Neural cell (in vitro differentiated cells): ENCODE results near the gene MIER1. TPM values are rescaled to one million over a fixed set of nuclear protein-coding genes. Genes with fewer than 3 reads are reported as not detected.

ENCODE experiments used
- H2AFZ ChIP-seq: fragments of 200-600, 300-800 bp; sonication (generic), shearing (Covaris generic); 2 replicates; pipeline ENCODE4 v1.6.0; 2014; ENCODE audit warnings: low read depth, mild to moderate bottlenecking, antibody characterized with exemption, low read length, moderate library complexity
- H3F3A ChIP-seq: fragments of 200-600 bp; shearing (Covaris generic); 2 replicates; pipeline ENCODE4 v1.6.1; 2016; ENCODE audit warnings: mild to moderate bottlenecking, moderate library complexity, mixed read lengths, antibody characterized with exemption, low read length; ENCODE audit not compliant: insufficient read depth, poor library complexity, severe bottlenecking
- H3K27ac ChIP-seq: fragments of 200-600, 300-800 bp; sonication (generic), shearing (Covaris generic); 2 replicates; pipeline ENCODE4 v1.5.1; 2014; ENCODE audit warnings: mild to moderate bottlenecking, low read length, moderate library complexity
- H3K27me3 ChIP-seq: fragments of 300-800, 200-600 bp; sonication (generic), shearing (Covaris generic); 2 replicates; pipeline ENCODE4 v1.6.0; 2014; ENCODE audit warnings: mild to moderate bottlenecking, low read depth, low read length, moderate library complexity; ENCODE audit not compliant: insufficient read depth
- H3K36me3 ChIP-seq: fragments of 300-800, 200-600 bp; sonication (generic), shearing (Covaris generic); 2 replicates; pipeline ENCODE4 v1.5.1; 2014; ENCODE audit warnings: mild to moderate bottlenecking, antibody characterized with exemption, low read length, moderate library complexity; ENCODE audit not compliant: insufficient read depth
- H3K4me2 ChIP-seq: fragments of 300-800, 200-600 bp; sonication (generic), shearing (Covaris generic); 2 replicates; pipeline ENCODE4 v1.6.0; 2014; ENCODE audit warnings: mild to moderate bottlenecking, low read length
- H3K4me3 ChIP-seq: fragments of 300-800, 200-600 bp; sonication (generic), shearing (Covaris generic); 2 replicates; pipeline ENCODE4 v1.5.1; 2014; ENCODE audit warnings: mild to moderate bottlenecking, low read length, moderate library complexity
- H3K79me2 ChIP-seq: fragments of 200-600 bp; shearing (Covaris generic); replicated peaks from 2 replicates; pipeline ENCODE4 v1.6.0; 2014; ENCODE audit warnings: mild to moderate bottlenecking, low read length, moderate library complexity; ENCODE audit not compliant: insufficient read depth
- H3K9ac ChIP-seq: fragments of 300-800, 200-600 bp; sonication (generic), shearing (Covaris generic); 2 replicates; pipeline ENCODE4 v1.6.1; 2016; ENCODE audit warnings: mild to moderate bottlenecking, low read length, mixed read lengths
- H3K9me2 ChIP-seq: fragments of 200-600 bp; shearing (Covaris generic); 2 replicates; pipeline ENCODE4 v1.6.1; 2016; ENCODE audit warnings: mild to moderate bottlenecking, low read length, mixed read lengths; ENCODE audit not compliant: insufficient read depth
- H3K9me3 ChIP-seq: fragments of 200-600, 300-800 bp; sonication (generic), shearing (Covaris generic); 2 replicates; pipeline ENCODE4 v1.6.1; 2016; ENCODE audit warnings: mild to moderate bottlenecking, mixed run types, low read length, moderate library complexity, mixed read lengths
- H4K20me1 ChIP-seq: fragments of 200-600 bp; shearing (Covaris generic); 2 replicates; pipeline ENCODE4 v1.6.1; 2016; ENCODE audit warnings: mild to moderate bottlenecking, mixed run types; ENCODE audit not compliant: insufficient read depth
- CTCF ChIP-seq: fragments of 450-650 bp; IDR thresholded peaks from 2 replicates; pipeline ENCODE4 v1.5.1; 2014; ENCODE audit warnings: antibody characterized with exemption, mild to moderate bottlenecking, moderate library complexity; ENCODE audit not compliant: poor library complexity, severe bottlenecking
- EP300 ChIP-seq: fragments of 450-650 bp; conservative IDR thresholded peaks from 2 replicates; pipeline ENCODE4 v1.6.1; 2014; ENCODE audit warnings: antibody characterized with exemption, mild to moderate bottlenecking, moderate library complexity; ENCODE audit not compliant: poor library complexity, severe bottlenecking
- EZH2 ChIP-seq: fragments of 200-600, 300-800 bp; shearing (Covaris generic), sonication (generic); IDR thresholded peaks from 2 replicates; pipeline ENCODE4 v1.6.1; 2014; ENCODE audit warnings: antibody characterized with exemption, low read length, borderline replicate concordance, mild to moderate bottlenecking; ENCODE audit not compliant: insufficient read depth, poor library complexity, severe bottlenecking
- MXI1 ChIP-seq: fragments of 450-650 bp; conservative IDR thresholded peaks from 2 replicates; pipeline ENCODE4 v1.6.1; 2014; ENCODE audit warnings: antibody characterized with exemption, mild to moderate bottlenecking; ENCODE audit not compliant: poor library complexity, severe bottlenecking
- POLR2AphosphoS5 ChIP-seq: IDR thresholded peaks from 2 replicates; pipeline ENCODE4 v1.6.1; 2012
- RAD21 ChIP-seq: fragments of 450-650 bp; conservative IDR thresholded peaks from 2 replicates; pipeline ENCODE4 v1.6.1; 2014; ENCODE audit warnings: antibody characterized with exemption, mild to moderate bottlenecking, moderate library complexity
- REST ChIP-seq: IDR thresholded peaks from 2 replicates; pipeline ENCODE4 v1.6.1; 2012; ENCODE audit warnings: borderline replicate concordance
- SMC3 ChIP-seq: fragments of 450-650 bp; conservative IDR thresholded peaks from 2 replicates; pipeline ENCODE4 v1.6.1; 2014; ENCODE audit warnings: antibody characterized with exemption, mild to moderate bottlenecking, moderate library complexity; ENCODE audit not compliant: poor library complexity
- TAF1 ChIP-seq: IDR thresholded peaks from 2 replicates; pipeline ENCODE4 v1.6.1; 2012; ENCODE audit warnings: low read depth
- polyA plus RNA-seq: library from polyadenylated mRNA; depleted of rRNA; stranded (reverse); fragments of >200 nt; gene quantifications from 2 replicates; pipeline ENCODE4 v1.2.3, GENCODE V29; 2014

Gene MIER1
- polyA plus RNA-seq, 1 donor from 2014 or later = 16.1 TPM

GRCh38 chr1:66982561-66983260 is 57.9 kb downstream of the MIER1 start:
- H4K20me1 ChIP-seq = no peaks in the 10 kb centered on the region
- no peaks in the 10 kb centered on the region for H3K36me3 ChIP-seq
- no peak overlapping the region for H3K27ac ChIP-seq
- H3K9ac ChIP-seq = no peak overlapping the region
- no peaks in the 10 kb centered on the region for H3K27me3 ChIP-seq
- H3K79me2 ChIP-seq = no peaks in the 10 kb centered on the region
- TF ChIP-seq POLR2AphosphoS5 = no peak
- no peak for TF ChIP-seq CTCF
- TF ChIP-seq MXI1 = no peak
- TF ChIP-seq EP300 = no peak
- no peak for TF ChIP-seq SMC3
- TF ChIP-seq RAD21 = no peak
- no peak for TF ChIP-seq TAF1
- TF ChIP-seq EZH2 = no peak
- no peak for TF ChIP-seq REST
- no peaks in the 10 kb centered on the region for H3K9me2 ChIP-seq
- no peak overlapping the region for H2AFZ ChIP-seq
- H3K9me3 ChIP-seq = no peaks in the 10 kb centered on the region
- H3F3A ChIP-seq = no peaks in the 10 kb centered on the region
- no peak overlapping the region for H3K4me2 ChIP-seq
- no peak overlapping the region for H3K4me3 ChIP-seq

- Histone ChIP-seq H3K27me3 (no peaks in the 10 kb centered on the region), H3K4me3 (no peak overlapping the region), H3K36me3 (no peaks in the 10 kb centered on the region), H3F3A (no peaks in the 10 kb centered on the region), H3K9me3 (no peaks in the 10 kb centered on the region), H3K9ac (no peak overlapping the region), H3K9me2 (no peaks in the 10 kb centered on the region), H2AFZ (no peak overlapping the region), H4K20me1 (no peaks in the 10 kb centered on the region), H3K79me2 (no peaks in the 10 kb centered on the region), H3K4me2 (no peak overlapping the region), H3K27ac (no peak overlapping the region)
- TF ChIP-seq CTCF = no peak
- TF ChIP-seq RAD21 = no peak
- TF ChIP-seq EZH2 = no peak
These were observed 59.7 kb downstream of the MIER1 start for GRCh38 chr1:66984491-66984890.
